GM12891 (cell line): ENCODE measurements around the gene HMGA1.

Source experiments
- PAX5 ChIP-seq: IDR thresholded peaks from 2 replicates; pipeline ENCODE4 v1.6.1; 2011; ENCODE audit warnings: low read length, moderate library complexity, mild to moderate bottlenecking; ENCODE audit not compliant: insufficient read depth, severe bottlenecking
- POLR2A ChIP-seq: IDR thresholded peaks from 2 replicates; pipeline ENCODE4 v1.6.1; 2011; ENCODE audit warnings: low read depth, low read length, control low read depth
- POLR2AphosphoS5 ChIP-seq: IDR thresholded peaks from 2 replicates; pipeline ENCODE4 v1.6.1; 2011; ENCODE audit warnings: low read depth, low read length, control low read depth
- POU2F2 ChIP-seq: IDR thresholded peaks from 2 replicates; pipeline ENCODE4 v1.6.1; 2011; ENCODE audit warnings: low read depth, mild to moderate bottlenecking, control low read depth, low read length, moderate library complexity
- TAF1 ChIP-seq: IDR thresholded peaks from 2 replicates; pipeline ENCODE4 v1.6.1; 2011; ENCODE audit warnings: low read depth, low read length, control low read depth

GRCh38 chr6:34272013-34272926 lies 35.6 kb downstream of the HMGA1 start:
- TF ChIP-seq POLR2A (no peak), POLR2AphosphoS5 (no peak), TAF1 (no peak), PAX5 (no peak), POU2F2 (no peak)
